GM08714 (cell line): ENCODE data around the gene TTL.
A peak's percentile ranks its signal among the peaks of the same experiment; 100 is the strongest.
"Not testable (repeated sequence)": the region's sequence is repeated elsewhere in the genome, so short reads cannot be mapped to it uniquely, and the experiment has no call there.

Experiments
- H3K4me3 ChIP-seq: fragments of 200-500 bp; sonication (Bioruptor generic); 2 replicates; pipeline ENCODE4 v1.5.1; 2014; ENCODE audit warnings: mild to moderate bottlenecking, low read length, inconsistent platforms
- ZNF274 ChIP-seq: IDR thresholded peaks from 2 replicates; pipeline ENCODE4 v1.6.1; 2012; ENCODE audit warnings: mild to moderate bottlenecking, low read depth, low read length

Gene TTL

DNA sequence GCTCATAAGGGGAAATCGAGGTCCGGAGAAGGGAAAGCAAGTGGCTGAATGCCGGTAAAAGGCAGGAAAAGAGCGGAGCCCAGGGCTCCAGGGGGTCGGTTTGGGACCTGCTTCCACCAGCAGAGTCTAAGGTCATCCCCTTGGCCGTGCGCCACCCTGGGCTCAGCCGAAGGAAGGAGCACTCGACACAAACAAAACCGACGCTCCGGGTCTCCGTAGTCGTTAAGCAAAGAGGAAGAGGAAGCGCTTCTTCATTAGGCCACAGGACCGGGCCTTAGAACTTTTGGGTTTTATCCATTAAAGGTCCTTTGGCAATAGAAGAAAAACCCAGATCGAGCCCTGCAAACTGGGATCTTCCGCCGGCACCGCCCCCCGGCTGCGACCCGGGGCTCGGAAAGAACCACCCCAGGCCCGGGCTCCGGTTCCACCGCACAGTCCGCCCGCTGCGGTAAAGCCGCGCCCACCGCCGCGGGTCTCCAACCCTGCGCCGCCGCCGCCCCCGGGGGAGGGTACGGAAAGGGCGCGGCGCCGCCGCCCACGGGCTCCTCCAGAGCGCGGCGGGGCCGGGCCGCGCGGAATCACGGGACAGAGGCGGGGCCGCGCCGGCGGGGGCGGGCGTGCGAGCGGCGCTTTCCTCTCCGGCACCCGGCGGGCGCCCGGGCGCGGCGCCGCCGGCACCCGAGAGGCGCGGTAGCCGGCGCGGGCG is at the start of gene TTL:
Gene TTL (plus strand): TSS at position 629 of the 706 bp plus-strand sequence. CDS start 189 bp downstream, outside the sequence.
- TF ChIP-seq ZNF274 = no peak
- H3K4me3 ChIP-seq = peak within 1 kb of the TSS; percentile 95

DNA sequence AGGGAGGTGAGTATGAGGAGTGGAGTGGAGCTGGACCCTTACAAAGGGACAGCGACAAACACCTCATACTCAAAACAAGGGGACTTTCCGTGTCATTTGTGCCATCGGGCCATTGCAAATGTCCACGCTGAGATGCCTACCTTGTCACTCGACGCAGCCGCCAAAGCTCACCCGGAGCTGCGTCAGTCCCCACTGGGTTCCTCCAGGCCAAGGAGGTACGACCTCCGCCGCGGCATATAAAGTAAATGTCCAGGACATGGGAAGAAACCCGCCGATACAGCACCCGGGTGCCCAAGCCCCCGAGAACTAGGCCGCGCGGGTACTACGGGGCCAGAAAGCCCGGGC is 49.6 kb upstream of the TTL start:
- peak overlapping the region; percentile 71; the same call in 1 of the 2 replicates for H3K4me3 ChIP-seq

DNA sequence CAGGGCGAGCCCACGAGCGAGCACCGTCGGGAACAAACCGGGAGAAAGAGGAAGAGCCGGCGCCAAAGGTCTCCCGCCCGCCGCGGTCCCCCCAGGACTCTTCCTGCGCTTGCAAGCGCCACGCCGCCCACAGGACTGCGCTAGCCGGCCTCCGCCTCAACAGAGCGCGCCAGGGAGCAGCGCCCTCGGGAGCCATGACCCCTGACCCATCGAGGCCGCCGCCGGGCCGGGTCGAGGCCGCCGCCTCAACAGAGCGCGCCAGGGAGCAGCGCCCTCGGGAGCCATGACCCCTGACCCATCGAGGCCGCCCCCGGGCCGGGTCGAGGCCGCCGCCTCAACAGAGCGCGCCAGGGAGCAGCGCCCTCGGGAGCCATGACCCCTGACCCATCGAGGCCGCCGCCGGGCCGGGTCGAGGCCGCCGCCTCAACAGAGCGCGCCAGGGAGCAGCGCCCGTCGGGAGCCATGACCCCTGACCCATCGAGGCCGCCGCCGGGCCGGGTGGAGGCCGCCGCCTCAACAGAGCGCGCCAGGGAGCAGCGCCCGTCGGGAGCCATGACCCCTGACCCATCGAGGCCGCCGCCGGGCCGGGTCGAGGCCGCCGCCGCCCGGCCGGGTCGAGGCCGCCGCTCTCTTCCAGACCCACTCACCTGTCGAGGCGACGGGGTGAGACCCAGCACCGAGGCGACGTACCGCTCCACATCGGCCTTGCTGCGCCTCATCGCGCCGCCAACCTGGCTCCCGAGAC is 49.0 kb upstream of the TTL start:
- H3K4me3 ChIP-seq = peak overlapping the region; percentile 71; the same call in 1 of the 2 replicates

DNA sequence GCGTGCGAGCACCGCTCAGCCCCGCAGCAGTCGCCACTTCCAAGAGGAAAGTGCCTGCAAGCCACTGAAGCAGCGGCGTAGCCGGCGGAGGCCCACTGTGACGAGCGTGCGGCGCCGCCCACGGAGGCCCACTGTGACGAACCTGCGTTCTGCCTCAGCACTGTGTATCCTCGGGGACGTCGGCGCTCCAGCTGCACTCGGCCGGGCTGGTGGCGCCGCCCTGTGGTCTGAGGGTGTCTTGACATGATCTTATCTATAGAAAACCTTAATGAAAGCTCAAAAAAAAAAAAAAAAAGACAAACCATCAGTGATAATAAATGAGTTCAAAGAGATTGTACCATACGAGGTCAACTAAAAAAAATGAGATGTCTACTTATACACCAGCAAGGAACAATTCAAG is 48.5 kb upstream of the TTL start, which contains the start of gene RGPD8:
Gene RGPD8 (minus strand): TSS at position 166 of the 400 bp plus-strand sequence. CDS start 192 bp downstream, outside the sequence.
- H3K4me3 ChIP-seq = peak within 1 kb of the TSS; percentile 71; the same call in 1 of the 2 replicates

DNA sequence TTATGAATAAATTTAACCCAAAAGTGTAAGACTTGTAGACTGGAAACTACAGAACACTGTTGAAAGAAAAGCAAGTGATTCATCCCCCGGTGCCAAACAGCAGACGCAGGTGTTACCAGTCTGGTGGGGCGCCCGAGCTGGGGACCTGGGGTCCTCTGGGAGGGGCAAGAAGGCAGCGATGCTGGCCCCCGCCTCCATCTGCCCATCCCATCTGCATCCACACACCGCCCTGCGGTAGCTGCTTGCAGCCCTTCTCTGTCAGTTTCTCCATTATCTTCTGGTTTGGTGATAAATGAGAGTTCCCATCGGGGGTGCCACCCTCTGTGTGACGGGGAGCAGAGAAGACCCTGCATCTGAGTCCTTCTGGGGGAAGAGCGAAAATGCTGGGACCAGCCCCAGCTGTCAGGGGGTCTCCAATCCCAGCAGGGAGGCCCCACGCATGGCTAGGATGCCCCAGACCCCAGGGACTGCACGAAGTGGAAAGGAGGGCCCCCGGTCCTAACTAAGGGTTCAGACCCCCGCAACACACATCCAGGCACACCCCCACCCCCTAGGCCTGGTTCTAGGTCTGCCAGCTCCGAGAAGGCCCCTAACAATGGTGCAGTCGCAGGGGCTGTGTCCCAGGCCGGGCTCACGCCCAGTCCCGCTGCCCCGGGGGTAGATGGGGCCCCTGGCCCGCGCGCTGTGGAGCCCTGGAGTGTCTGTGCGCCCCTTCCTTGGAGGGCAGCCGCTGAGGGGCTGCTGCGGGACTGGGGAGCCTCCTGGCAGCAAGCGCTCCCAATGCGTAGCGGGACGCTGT is 47.8 kb upstream of the TTL start:
- no peak overlapping the region for H3K4me3 ChIP-seq
- TF ChIP-seq ZNF274 = no peak

DNA sequence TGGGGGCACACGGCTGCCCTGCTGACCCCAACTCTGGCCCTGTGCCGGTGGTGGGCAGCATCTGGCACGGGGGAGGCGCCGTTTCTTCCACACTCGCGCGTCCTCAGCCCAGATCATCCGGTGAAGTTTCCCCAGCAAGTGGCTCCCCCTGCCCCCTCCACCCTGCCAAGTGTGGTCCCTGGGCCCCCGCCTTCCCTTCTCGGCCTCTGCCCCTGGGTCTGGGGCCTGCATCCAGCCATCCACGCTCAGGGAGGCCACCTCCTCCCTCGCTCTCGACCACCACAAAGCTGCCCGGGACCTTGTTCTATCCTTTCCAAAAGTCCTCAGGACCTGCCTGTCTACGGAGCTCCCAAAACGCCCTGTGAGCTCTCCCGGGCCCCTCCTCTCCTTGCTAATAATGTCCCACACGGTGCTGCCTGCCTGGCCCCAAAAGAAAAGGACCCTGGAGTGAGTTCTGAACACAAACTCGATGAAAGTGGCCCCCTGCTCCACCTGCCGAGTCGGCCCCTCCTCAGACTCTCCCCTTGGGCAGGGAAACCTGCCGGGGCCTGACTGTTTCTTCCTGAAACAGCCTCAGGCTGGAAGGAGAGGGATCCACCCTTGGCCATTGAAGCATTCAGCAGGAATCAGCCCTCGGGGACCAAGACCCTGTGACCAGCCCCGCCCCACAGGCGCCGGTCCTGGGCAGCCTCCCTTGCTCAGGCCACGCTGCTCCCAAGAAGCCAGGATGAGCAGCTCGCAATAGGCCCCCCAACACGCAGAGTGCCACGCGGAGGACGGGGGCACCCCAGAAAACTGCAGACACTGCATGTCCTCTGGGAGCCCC is 46.9 kb upstream of the TTL start:
- not testable (repeated sequence) for H3K4me3 ChIP-seq

DNA sequence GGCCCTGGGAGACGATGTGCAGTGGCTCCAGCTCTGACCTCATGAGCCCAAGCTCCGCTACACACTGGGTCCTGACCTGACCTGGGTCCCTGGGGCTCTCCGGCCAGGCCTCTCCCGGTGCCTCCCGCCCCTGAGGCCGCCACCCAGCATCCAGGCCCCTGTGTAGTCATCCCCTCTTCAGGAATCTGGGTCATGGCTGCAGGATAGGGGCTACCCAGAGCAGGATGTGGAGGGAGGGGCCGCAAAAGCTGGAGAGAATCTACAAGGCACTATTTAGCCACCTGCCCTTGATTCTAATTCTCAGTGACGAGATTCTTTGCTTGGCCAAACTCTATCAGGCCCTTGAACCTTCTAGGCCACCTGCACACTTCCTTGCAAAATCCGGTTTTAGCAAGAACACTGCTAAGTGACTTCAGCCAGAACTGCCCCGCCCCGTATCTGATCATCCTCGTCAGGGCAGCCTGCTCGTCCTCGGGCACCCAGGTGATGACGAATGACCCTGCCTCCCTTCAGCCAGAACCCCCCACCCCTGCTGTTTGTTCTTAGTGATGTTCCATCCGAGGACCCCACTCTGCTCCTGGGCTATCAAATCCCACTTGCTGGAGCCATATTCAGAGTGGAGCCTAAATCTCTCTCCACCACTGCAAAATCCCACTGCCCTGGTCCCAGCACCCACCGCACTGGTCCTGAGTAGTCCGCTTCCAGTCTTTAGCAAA is 46.1 kb upstream of the TTL start:
- not testable (repeated sequence) for H3K4me3 ChIP-seq

DNA sequence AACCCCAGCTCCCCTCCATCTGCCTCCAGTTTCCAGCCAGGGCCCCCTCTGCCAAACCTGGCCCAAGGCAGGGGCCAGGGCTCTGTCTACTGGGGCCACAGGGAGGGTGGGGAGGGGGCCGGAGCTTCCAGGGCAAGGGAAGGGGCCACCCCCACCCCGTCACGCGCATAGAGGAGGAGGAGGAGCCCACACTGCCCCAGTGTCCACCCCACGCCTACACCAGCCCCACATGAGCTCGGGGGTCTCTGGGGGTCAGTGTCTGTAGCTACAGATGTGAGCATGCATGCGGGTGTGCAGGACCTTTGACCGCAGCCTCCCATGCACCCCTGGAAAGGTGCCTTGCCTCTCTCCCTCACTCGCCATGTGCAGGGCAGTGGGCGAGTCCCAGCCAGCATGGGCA is 45.0 kb upstream of the TTL start:
- H3K4me3 ChIP-seq = not testable (repeated sequence)

DNA sequence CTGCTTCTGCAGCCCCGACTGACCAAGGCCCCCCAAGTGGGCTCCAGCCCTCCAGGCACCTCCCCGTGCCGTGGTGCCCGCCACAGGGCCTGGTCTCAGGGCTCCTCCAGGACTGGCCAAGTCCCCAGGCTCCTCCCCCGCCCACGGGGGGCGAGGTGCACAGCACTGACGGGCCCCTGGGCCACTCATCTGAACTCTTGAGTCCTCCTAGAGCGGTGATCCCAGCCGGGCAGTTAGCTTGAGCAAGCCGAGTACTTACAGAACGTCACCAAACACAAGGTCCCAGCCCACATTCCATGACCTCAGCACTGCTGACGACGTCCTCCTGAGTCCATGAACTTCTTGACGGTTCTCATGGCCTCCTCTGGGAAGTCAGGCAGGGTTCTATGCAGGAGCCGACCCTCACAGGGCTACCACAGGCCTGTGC is 44.5 kb upstream of the TTL start:
- H3K4me3 ChIP-seq = not testable (repeated sequence)

DNA sequence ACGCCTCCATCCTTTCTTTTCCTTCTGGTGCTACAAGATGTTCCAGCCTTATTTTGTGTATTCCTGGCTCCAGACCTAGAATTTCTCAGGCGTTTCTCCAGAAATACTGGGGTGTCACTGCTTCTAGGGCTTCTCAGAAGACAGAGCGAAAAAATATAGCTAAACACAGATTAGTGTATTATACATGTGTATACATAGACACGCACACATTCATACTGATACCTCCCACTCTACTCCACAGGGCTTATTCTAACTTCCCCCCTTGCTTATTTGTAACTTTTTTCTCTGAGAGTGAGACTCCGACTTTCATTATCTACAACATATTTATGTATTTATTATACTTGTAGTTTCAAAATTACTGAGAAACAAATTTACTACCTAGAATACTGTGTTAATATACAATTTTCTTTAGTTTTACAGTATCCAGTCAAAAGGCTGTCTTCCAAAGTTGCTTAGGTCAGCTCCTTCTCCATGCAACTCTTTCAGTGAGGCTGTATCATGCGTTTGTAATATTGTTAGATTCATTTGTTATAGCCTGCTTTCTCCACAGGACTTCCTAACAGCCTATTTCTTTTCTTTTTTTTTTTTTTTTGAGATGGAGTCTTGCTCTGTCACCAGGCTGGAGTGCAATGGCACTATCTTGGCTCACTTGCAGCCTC is 43.2 kb upstream of the TTL start:
- H3K4me3 ChIP-seq = not testable (repeated sequence)

DNA sequence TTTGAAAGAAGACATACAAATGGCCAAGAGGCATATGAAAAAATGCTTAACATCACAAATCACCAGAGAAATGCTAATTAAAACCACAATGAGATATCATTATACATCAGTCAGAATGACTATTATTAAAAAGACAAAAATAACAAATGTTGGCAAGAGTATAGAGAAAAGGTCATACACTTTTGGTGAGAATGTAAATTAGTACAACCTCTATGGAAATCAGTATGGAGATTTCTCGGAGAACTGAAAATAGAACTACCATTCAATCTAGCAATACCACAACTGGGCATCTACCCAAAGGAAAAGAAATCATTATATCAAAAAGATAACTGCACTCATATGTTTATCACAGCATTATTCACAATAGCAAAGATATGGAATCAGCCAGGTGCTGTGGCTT is 37.7 kb upstream of the TTL start:
- H3K4me3 ChIP-seq = not testable (repeated sequence)

DNA sequence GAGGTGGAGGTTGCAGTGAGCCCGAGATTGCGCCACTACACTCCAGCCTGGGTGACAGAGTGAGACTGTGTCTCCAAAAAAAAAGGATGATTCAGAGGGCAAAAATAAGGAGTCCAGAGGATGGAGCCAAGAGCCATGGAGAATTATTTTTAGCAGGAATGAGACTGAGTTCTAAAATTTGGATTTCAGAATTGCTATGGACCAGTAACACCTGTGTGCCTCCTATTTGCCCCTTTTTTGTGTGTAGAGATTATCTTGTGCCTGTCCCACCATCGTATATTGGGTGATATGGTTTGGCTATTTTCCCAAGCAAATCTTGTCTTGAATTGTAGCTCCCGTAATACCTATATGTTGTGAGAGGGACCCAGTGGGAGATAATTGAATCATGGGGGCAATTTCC is 32.1 kb upstream of the TTL start:
- H3K4me3 ChIP-seq = no peak overlapping the region
- TF ChIP-seq ZNF274 = no peak

DNA sequence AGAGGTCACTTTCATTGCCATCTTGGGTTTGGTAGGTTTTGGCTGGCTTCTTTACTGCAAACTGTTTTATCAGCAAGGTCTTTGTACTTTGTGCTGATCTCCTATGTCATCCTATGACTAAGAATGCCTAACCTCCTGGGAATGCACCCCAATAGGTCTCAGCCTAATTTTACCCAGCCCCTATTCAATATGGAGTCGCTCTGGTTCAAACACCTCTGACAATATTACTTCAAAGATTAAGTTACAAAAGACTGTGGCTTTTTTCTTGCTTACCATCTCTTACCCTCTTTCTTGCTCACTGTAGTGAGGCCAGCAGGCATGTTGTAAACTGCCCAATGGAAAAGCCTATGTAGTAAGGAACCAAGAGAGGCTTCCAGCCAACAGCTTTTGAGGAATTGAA is 30.6 kb upstream of the TTL start:
- no peak for TF ChIP-seq ZNF274
- no peak overlapping the region for H3K4me3 ChIP-seq

DNA sequence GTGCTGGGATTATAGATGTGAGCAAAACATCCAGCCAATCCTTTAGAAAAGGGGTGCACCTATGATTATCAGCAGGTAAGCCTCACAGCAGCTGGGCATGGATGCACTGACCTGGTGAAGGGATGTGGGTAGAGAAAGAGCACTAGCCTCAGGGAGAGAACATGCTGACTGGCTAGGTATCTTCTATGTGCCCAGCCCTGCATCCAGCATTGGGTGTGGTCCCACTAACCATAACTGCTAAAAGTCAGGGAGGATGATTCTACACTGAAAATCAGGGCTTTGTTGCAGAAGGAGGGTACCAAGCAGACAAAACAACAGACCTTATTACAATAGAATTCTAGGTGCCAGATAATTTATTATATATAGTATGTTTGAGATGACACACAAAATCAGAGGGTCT is 27.4 kb upstream of the TTL start:
- TF ChIP-seq ZNF274 = no peak
- no peak overlapping the region for H3K4me3 ChIP-seq
